ENCODE data around the gene TM4SF20.

Gene TM4SF20

GRCh38 chr2:227324995-227325838 lies 53.9 kb downstream of the TM4SF20 start, which contains the start of gene MFF:
MFF (plus strand) TSS chr2:227325251; CDS start chr2:227330666, 5,415 bp downstream.
- Histone ChIP-seq H3K4me1 (ENCODE audit: control insufficient read depth, insufficient read depth, low read length) (peaks cover 4% of the 10 kb centered on the region), H3K4me3 (ENCODE audit: low read depth, low read length) (peak within 1 kb of the TSS; percentile 95), H3K27ac (ENCODE audit: extremely low read depth, low read depth, low read length) (peak within 1 kb of the TSS; percentile 78), H3K36me3 (ENCODE audit: control insufficient read depth in 2 of 2, insufficient read depth in 1 of 2, low read length in 2 of 2) (peaks cover 3 to 12% of the 10 kb centered on the region in 2 experiments; a peak in 2 of 3 replicates), H3K9me3 (ENCODE audit: control insufficient read depth, insufficient read depth, low read depth, low read length) (no peaks in the 10 kb centered on the region)
- ChIA-PET CTCF (interaction anchor here (0.8 kb wide), 1 partner anchor 86 kb away, joined by 5 read pairs; no protein-coding TSS in a partner anchor), POLR2A (interaction anchor here (0.6 to 1.0 kb wide), 2 partner anchors 11 to 140 kb away, joined by 3 to 8 read pairs; no protein-coding TSS in a partner anchor)
- TF ChIP-seq ZNF639 (tag by site-specific recombination; IDR thresholded peaks at IDR 0.05) (0 out of 2 replicates have a peak, but pooled peaks have one; percentile 39), PBX3 (CRISPR knock-in tag; IDR thresholded peaks at IDR 0.05) (peak; percentile 67; the same call in 1 of the 2 replicates), ZBTB8A (tag by site-specific recombination; IDR thresholded peaks at IDR 0.05) (peak; percentile 93), SP2 (tag by site-specific recombination; IDR thresholded peaks at IDR 0.05) (peak; percentile 66), YY2 (tag by site-specific recombination; IDR thresholded peaks at IDR 0.05) (peak; percentile 52; the same call in 1 of the 2 replicates), PATZ1 (tag by site-specific recombination; IDR thresholded peaks at IDR 0.05) (peak; percentile 66), ZXDB (tag by site-specific recombination; IDR thresholded peaks at IDR 0.05) (peak; percentile 90), ZNF449 (tag by site-specific recombination; IDR thresholded peaks at IDR 0.05) (peak; percentile 41; the same call in 1 of the 2 replicates), KLF10 (tag by site-specific recombination; IDR thresholded peaks at IDR 0.05) (no peak), ZIC2 (tag by site-specific recombination; IDR thresholded peaks at IDR 0.05) (peak; percentile 56), GFI1B (tag by site-specific recombination; IDR thresholded peaks at IDR 0.05) (no peak), ZNF324 (tag by site-specific recombination; IDR thresholded peaks at IDR 0.05) (0 out of 2 replicates have a peak, but pooled peaks have one; percentile 51), ZNF610 (tag by site-specific recombination; IDR thresholded peaks at IDR 0.05; ENCODE audit: borderline replicate concordance) (peak; percentile 78), ZNF692 (tag by site-specific recombination; IDR thresholded peaks at IDR 0.05) (peak; percentile 77), KLF8 (tag by site-specific recombination; IDR thresholded peaks at IDR 0.05) (peak; percentile 72), TRIM28 (IDR thresholded peaks at IDR 0.05; ENCODE audit: borderline replicate concordance, low read length) (peak; percentile 27; the same call in 1 of the 2 replicates), ZNF2 (tag by site-specific recombination; IDR thresholded peaks at IDR 0.05) (peak; percentile 24; the same call in 1 of the 2 replicates), ZBTB48 (tag by site-specific recombination; IDR thresholded peaks at IDR 0.05) (peak; percentile 56; the same call in 1 of the 2 replicates), ZNF76 (tag by site-specific recombination; IDR thresholded peaks at IDR 0.05; ENCODE audit: borderline replicate concordance, low read depth) (peak; percentile 81), REPIN1 (tag by site-specific recombination; IDR thresholded peaks at IDR 0.05; ENCODE audit: low read depth) (0 out of 2 replicates have a peak, but pooled peaks have one; percentile 69), SCRT1 (tag by site-specific recombination; IDR thresholded peaks at IDR 0.05; ENCODE audit: borderline replicate concordance) (no peak), ZNF280D (tag by site-specific recombination; IDR thresholded peaks at IDR 0.05) (no peak), ZBTB26 (tag by site-specific recombination; optimal IDR thresholded peaks at IDR 0.05) (peak; percentile 75), ZNF660 (tag by site-specific recombination; IDR thresholded peaks at IDR 0.05) (0 out of 2 replicates have a peak, but pooled peaks have one; percentile 16)

Data from HEK293 (cell line).